Activated T-cell treated with anti-CD3 and anti-CD28 coated beads, Interleukin-2, amount 50 U/mL, for 4 hours (primary cell): ENCODE measurements around the gene SMKR1. TPM values are rescaled to one million over a fixed set of nuclear protein-coding genes. Genes with fewer than 3 reads are reported as not detected.
"Not testable (repeated sequence)": the region's sequence is repeated elsewhere in the genome, so short reads cannot be mapped to it uniquely, and the experiment has no call there.

Source experiments
- ATAC-seq, 2 donors: fragments of 200-7000 bp; cut with Tn5 transposase; one replicate each; pipeline ENCODE4 v1.10.0; 2021
- DNase-seq: peaks from one replicate; pipeline ENCODE4 v3.0.0-alpha.2; 2020
- H3K27me3 Mint-ChIP-seq: one replicate; pipeline ENCODE4 v1.8.0; 2021; ENCODE audit warnings: low read depth, mixed read lengths
- H3K36me3 Mint-ChIP-seq: one replicate; pipeline ENCODE4 v1.8.0; 2022; ENCODE audit warnings: mixed read lengths; ENCODE audit not compliant: insufficient read depth
- H3K4me1 Mint-ChIP-seq: one replicate; pipeline ENCODE4 v1.8.0; 2021; ENCODE audit warnings: low read depth, mixed read lengths
- H3K4me3 Mint-ChIP-seq: one replicate; pipeline ENCODE4 v1.8.0; 2021; ENCODE audit warnings: mild to moderate bottlenecking, moderate library complexity, mixed read lengths
- H3K9me3 Mint-ChIP-seq: one replicate; pipeline ENCODE4 v1.8.0; 2021; ENCODE audit warnings: mixed read lengths
- total RNA-seq, 3 donors: library from RNA; stranded (reverse); gene quantifications; one replicate each; pipeline ENCODE4 v1.2.1, GENCODE V29; 2021

SMKR1 gene
- total RNA-seq, 3 donors from 2014 or later = 5.1 to 7.9 (median 6.2) TPM

DNA sequence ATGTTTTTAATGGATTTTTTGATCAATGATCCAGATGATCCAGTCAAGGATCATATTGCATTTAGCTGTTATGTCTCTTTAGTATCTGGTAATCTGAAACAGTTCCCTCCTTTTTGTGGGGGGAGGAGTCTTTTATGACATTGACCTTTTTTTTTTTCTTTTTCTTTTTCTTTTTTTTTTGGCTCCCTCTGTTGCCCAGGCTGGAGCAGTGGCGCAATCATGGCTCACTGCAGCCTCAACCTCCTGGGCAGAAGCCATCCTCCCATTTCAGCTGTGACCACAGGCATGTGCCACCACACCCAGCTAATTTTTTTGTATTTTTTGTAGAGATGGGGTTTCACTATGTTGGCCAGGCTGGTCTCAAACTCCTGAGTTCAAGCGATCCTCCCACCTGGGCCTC lies 22.1 kb downstream of the SMKR1 start:
- not testable (repeated sequence) for DNase-seq, H3K9me3 Mint-ChIP-seq, H3K36me3 Mint-ChIP-seq, H3K4me1 Mint-ChIP-seq, ATAC-seq, H3K4me3 Mint-ChIP-seq
- H3K27me3 Mint-ChIP-seq = peaks cover 20% of the 10 kb centered on the region

DNA sequence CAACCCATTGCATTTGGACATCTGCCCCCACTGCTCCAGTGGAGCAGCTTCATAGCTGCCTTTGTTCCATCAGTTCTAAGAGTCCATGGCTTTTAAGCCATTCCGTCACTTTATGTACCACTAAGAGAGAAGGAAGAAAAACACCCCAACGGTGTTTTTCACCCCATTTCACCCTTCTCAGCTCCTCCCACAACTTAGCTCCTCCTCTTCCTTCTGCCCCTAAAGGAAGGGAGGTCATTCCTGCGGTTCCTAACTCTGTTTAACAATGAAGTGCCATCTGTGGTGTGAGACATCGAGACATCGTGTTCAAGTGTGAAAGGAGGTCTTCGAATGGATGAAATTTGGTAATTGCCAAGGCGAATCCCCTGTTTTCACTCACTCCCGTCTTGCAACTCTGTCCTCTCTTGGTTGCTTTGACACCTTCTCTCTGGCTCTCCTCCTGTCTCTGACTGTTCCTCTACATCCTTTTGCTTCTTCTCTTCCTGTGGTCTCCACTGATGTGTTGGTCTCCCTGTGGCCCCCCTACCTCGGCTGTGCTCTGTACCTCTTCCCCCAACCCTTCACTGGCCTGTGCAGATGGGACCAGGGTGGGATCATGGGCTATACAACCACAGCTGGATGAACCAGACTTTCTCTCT lies 23.0 kb downstream of the SMKR1 start:
- H3K27me3 Mint-ChIP-seq = peaks cover 20% of the 10 kb centered on the region
- DNase-seq (no peak), ATAC-seq (no peak)
- no peaks in the 10 kb centered on the region for H3K36me3 Mint-ChIP-seq
- no peaks in the 10 kb centered on the region for H3K9me3 Mint-ChIP-seq
- H3K4me3 Mint-ChIP-seq = peak overlapping the region; percentile 8
- peaks cover 8% of the 10 kb centered on the region for H3K4me1 Mint-ChIP-seq

DNA sequence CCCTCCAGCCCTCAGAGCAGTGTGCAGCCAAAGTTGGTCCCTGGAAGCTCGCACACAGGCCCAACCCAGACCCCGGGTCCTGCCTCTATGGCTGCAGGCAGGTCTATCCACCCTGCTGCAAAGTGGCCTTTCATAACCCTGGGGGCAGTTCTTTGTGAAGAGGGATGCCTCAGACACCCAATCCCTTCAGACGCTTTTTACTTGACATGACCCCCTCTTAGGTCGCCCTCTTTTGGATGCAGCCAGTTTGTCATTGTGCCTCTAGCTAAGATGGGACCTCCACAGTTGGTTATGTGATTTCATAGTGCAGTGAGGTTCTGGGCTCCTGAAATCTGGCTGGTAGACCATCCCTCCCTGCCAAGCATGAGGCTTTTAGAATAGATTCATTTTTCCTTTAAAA lies 27.3 kb downstream of the SMKR1 start:
- H3K36me3 Mint-ChIP-seq = no peaks in the 10 kb centered on the region
- no peaks in the 10 kb centered on the region for H3K9me3 Mint-ChIP-seq
- ATAC-seq (no peak), DNase-seq (no peak)
- H3K4me1 Mint-ChIP-seq = peaks cover 13% of the 10 kb centered on the region
- H3K27me3 Mint-ChIP-seq = peaks cover 13% of the 10 kb centered on the region
- H3K4me3 Mint-ChIP-seq = no peak overlapping the region

DNA sequence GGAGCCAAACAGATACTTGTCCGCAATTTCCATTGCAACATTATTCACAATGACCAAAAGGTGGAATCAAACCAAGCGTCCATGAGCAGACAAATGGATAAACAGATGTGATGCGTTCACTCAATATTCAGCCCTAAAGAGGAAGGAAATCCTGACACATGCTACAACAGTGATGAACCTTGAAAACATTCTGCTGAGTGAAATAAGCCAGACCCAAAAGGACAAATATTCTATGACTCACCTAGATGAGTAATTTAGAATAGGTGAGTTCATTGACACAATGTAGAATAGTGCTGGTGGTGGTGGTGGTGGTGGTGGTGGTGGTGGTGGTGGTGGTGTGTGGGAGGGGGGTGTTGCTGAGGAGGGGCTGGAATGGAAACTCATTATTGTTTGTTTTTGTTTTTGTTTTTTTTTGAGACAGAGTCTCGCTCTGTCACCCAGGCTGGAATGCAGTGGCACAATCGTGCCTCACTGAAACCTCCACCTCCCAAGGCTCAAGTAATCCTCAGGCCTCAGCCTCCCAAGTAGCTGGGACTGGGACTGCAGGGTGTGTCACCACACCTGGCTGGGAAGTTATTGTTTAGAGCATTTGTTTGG lies 28.6 kb downstream of the SMKR1 start:
- ATAC-seq (peak; percentile 99), DNase-seq (peak; percentile 27)
- H3K4me3 Mint-ChIP-seq = no peak overlapping the region
- H3K9me3 Mint-ChIP-seq = no peaks in the 10 kb centered on the region
- no peaks in the 10 kb centered on the region for H3K36me3 Mint-ChIP-seq
- H3K27me3 Mint-ChIP-seq = peaks cover 5% of the 10 kb centered on the region
- H3K4me1 Mint-ChIP-seq = peaks cover 6% of the 10 kb centered on the region

DNA sequence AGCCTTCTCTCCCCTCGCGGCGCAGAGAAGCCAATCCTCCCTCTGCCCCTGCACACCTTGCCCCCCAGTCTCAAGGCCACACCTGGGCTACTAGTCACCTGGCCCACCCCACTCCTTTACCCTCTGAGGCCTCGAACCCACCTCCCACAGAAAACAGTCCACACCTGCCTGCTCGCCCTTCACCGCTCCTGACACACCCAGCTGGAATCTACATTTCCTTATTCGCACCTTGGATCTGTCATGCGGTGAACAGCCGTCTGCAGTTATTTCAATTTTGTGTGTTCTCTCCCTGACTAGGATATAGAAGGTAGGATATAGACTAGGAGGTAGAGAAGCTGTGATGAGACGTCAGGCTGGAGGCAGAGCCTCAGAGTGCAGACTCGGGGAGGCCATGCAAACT lies 29.4 kb downstream of the SMKR1 start:
- Mint-ChIP-seq H3K4me1 (peaks cover 13% of the 10 kb centered on the region), H3K9me3 (no peaks in the 10 kb centered on the region), H3K27me3 (peaks cover 4% of the 10 kb centered on the region), H3K36me3 (no peaks in the 10 kb centered on the region), H3K4me3 (no peak overlapping the region)
- DNase-seq (no peak), ATAC-seq (no peak)

DNA sequence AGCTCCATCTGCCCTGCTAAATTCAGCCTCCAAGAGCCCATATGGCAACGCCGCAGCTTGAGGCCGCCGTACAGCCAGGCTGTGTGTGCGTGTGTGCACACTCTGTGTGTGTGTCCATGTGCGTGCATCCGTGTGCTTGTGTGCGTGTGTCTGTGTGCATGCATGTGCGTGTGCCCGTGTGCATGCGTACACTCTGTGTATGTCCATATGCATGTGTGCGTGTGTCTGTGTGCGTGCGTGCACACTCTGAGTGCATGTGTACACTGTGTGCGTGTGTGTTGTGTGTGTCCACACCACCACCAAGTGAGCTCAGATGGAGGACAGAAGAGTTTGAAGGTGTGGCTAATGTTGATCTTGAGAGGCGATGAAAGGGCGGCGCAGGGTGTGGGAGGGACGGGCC lies 30.0 kb downstream of the SMKR1 start:
- Mint-ChIP-seq H3K4me3 (no peak overlapping the region), H3K4me1 (peaks cover 13% of the 10 kb centered on the region), H3K27me3 (no peaks in the 10 kb centered on the region), H3K9me3 (no peaks in the 10 kb centered on the region), H3K36me3 (no peaks in the 10 kb centered on the region)
- ATAC-seq (no peak), DNase-seq (no peak)

DNA sequence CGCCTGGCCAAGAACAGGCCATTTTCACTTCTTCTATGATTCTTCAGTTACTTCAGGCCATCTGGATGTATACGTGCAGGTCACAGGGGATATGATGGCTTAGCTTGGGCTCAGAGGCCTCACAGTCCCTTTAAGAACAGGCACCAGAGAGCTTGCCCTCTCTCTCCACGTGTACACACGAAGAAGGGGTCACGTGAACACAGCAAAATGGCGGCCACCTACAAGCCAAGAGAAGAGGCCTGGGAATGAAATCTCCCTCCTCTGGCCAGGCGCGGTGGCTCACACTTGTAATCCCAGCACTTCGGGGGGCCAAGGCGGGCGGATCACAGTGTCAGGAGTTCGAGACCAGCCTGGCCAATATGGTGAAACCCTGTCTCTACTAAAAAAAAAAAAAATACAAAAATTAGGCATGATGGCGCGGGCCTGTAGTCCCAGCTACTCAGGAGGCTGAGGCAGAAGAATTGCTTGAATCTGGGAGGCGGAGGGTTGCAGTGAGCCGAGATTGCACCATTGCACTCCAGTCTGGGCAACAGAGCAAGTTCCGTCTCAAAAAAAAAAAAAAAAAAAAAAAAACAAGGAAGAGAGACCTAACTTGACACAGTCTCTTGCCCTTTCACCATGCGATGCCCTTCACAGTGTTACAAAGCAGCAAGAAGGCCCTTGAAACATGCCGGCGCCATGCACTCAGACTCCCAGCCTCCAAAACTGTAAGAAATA lies 32.4 kb downstream of the SMKR1 start:
- DNase-seq, ATAC-seq, H3K36me3 Mint-ChIP-seq, H3K9me3 Mint-ChIP-seq, H3K27me3 Mint-ChIP-seq, H3K4me3 Mint-ChIP-seq: not testable (repeated sequence)
- H3K4me1 Mint-ChIP-seq = peaks cover 13% of the 10 kb centered on the region

DNA sequence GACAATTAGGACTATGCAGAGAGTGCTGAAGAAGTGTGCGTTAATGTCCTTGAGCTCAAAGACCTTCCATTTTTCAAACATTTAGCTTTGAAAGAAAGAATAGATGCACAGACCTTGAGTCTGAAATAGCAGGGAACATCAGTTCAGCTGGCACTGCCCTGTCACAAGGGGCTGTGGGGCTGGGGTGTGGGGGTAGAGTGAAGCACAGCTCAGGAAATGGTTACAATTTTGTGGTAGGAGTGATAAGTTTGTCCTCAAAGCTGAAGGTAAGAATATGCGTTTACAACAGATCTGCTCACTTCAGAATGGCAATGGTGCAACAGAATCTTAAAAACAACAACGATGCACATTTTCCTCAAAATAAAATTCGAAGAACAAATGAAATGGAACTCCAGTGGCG lies 33.6 kb downstream of the SMKR1 start:
- no peaks in the 10 kb centered on the region for H3K27me3 Mint-ChIP-seq
- no peaks in the 10 kb centered on the region for H3K36me3 Mint-ChIP-seq
- peaks cover 10% of the 10 kb centered on the region for H3K4me1 Mint-ChIP-seq
- peak overlapping the region; percentile 11 for H3K4me3 Mint-ChIP-seq
- no peak for DNase-seq
- no peaks in the 10 kb centered on the region for H3K9me3 Mint-ChIP-seq
- peak in 1 of 2 donors; percentile 59 for ATAC-seq

DNA sequence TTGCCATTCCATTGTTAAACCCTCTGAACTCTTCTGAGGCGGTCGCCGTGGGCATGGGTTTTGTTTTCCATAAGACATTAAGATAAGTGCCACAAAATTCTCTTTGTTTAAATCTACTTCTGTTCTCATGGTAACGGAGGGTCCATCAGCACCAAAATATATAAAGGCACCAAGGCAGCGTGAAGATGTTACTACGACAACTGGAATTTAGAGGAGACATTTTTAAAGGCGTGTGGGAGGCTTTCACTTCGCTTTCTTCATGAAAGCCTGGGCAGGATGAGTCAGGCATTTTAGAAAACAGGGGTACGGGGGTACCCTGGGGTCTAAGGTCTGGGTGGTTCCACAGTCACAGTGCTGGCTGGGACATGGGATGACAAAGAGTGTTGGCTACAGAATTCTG lies 34.0 kb downstream of the SMKR1 start:
- Mint-ChIP-seq H3K4me3 (peak overlapping the region; percentile 11), H3K9me3 (no peaks in the 10 kb centered on the region), H3K36me3 (no peaks in the 10 kb centered on the region), H3K4me1 (peaks cover 10% of the 10 kb centered on the region), H3K27me3 (no peaks in the 10 kb centered on the region)
- ATAC-seq (peak; percentile 43 to 44), DNase-seq (no peak)

DNA sequence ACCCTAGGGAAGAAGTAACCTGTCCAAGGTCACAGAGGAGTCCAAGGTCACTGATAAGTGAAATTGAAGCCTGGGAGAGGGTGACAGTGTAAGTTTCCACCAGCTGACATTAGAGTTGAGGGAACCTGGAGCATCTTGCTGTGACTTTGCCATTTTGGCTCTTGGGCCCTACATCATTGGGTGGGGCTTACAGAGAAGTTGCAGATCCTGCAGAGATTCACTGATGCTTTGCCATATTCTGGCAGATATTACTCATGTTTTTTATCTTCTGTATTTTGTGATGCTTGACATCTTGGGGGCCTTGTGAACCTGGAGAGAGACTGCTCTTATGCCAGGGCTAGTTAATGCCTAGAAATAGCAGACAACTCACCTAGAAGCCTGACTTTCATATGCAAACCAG lies 36.5 kb downstream of the SMKR1 start:
- H3K4me3 Mint-ChIP-seq = no peak overlapping the region
- DNase-seq (no peak), ATAC-seq (no peak)
- H3K4me1 Mint-ChIP-seq = peaks cover 11% of the 10 kb centered on the region
- H3K27me3 Mint-ChIP-seq = peaks cover 8% of the 10 kb centered on the region
- no peaks in the 10 kb centered on the region for H3K9me3 Mint-ChIP-seq
- no peaks in the 10 kb centered on the region for H3K36me3 Mint-ChIP-seq

DNA sequence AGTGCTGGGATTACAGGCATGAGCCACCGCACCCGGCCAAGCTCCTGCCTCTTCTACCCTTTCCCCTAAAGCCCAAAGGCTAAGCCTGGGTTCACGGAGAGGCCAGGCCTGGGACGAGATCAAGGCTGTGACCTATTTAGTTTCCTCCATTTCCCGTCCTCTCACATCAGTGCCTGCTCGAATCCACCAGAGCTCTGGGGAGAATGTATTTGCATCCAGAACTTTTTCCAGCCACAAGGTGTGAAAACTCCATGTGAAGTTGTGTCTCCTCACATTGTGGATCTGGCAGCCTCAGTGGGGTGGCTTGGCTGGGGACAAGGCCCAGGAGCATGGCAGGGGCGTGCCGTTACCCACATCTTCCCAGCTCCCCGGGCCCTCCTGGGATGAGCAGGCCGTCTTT lies 38.0 kb downstream of the SMKR1 start:
- Mint-ChIP-seq H3K4me1 (peaks cover 11% of the 10 kb centered on the region), H3K36me3 (no peaks in the 10 kb centered on the region), H3K9me3 (no peaks in the 10 kb centered on the region), H3K4me3 (no peak overlapping the region), H3K27me3 (peaks cover 8% of the 10 kb centered on the region)
- DNase-seq = no peak
- ATAC-seq = no peak

DNA sequence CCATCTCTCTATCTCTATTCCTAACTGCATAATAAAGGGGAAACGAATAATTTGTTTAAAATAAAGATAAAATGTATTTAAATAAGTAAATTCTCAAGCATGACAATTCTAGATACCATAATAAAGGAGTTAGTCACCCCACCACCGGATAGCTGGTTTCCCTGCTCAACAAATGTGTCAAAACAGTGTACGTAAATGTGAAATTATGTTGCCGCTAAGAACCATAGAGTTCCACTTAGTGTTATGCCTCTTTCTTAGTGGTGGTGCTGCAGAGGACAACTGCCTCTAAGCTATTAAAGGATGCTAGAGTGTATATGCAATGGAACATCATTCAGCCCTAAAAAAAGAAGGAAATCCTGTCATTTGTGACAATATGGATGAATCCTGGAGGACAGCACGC lies 42.4 kb downstream of the SMKR1 start:
- peaks cover 10% of the 10 kb centered on the region for H3K27me3 Mint-ChIP-seq
- H3K4me1 Mint-ChIP-seq = peaks cover 3% of the 10 kb centered on the region
- no peak for DNase-seq
- no peaks in the 10 kb centered on the region for H3K36me3 Mint-ChIP-seq
- ATAC-seq = no peak
- no peaks in the 10 kb centered on the region for H3K9me3 Mint-ChIP-seq
- H3K4me3 Mint-ChIP-seq = no peak overlapping the region

DNA sequence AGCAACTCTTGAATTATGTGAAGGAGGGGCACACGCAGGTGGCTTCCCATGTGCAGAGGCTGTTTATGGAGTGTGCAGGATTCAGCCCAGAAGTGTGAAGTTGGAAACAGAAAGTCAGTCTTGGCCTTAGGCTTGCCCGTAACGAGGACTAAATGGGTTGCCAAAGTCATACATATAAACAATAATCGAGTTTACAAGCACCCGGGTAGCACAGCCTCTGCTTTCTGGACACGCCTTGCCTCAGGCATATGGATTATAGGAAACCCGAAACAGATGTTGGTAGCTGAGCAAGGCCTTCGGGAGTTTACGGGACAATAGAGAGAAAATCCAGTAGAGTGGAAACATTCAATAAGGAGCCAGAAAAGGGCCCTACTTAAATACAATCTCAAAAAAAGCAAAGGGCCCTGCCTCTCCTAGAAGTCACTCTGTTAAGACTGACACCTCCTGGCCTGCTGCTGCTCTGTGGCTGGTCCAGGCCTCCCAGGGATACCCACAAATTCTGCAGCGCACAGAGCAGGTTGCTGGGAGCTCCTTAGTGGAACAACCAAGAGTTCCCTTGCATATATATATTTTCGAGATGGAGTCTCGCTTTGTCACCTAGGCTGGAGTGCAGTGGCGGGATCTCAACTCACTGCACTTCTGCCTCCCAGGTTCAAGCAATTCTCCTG lies 48.5 kb downstream of the SMKR1 start:
- Mint-ChIP-seq H3K4me1 (peaks cover 6% of the 10 kb centered on the region), H3K36me3 (no peaks in the 10 kb centered on the region), H3K27me3 (peaks cover 2% of the 10 kb centered on the region), H3K9me3 (no peaks in the 10 kb centered on the region), H3K4me3 (no peak overlapping the region)
- ATAC-seq (no peak), DNase-seq (no peak)

DNA sequence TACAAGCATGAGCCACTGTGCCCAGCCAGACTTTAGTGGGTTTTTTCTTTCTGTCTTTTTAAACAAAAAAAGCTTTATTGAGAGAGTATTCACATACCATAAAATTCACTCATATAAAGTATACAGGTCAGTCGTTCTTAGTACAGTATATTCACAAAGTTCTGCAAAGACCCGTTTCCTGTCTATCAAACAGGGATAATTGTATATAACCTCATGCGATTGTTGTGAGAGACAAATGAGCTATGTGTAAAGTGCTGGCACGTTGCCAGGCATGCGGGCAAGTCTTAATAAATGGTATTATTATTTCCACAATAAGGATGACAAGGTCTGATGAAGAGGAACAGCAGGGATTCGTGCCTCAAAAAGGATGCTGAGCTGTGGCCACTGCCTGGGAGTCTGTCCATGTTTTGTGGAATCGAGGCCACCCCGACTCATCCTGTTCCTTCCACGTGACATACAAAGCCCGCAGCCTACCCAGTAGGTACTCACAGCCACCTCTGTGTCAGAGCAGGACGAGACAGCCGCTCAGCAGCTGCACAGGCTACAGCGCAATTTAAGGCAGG lies 51.6 kb downstream of the SMKR1 start:
- Mint-ChIP-seq H3K4me1 (peaks cover 6% of the 10 kb centered on the region), H3K4me3 (peak overlapping the region; percentile 47), H3K36me3 (no peaks in the 10 kb centered on the region), H3K27me3 (no peaks in the 10 kb centered on the region), H3K9me3 (no peaks in the 10 kb centered on the region)
- peak; percentile 94 to 99 for ATAC-seq
- DNase-seq = peak; percentile 19
